Spleen (tissue), 7 donors: ENCODE measurements around the gene TCN1.

Experiments
- POLR2A ChIP-seq, 3 donors: fragments of 450-650 bp; IDR thresholded peaks; one replicate each; pipeline ENCODE4 v1.5.1; 2017; ENCODE audit warnings: antibody characterized with exemption in 3 of 3, mild to moderate bottlenecking in 1 of 3
- TF ChIP-seq, protein P1 (sequence below), 11 experiments: fragments of 200-600 bp in 7 of 11; fragments of 450-650 bp in 4 of 11; sonication (generic) in 4 of 11; IDR thresholded peaks in 8 of 11; conservative IDR thresholded peaks in 3 of 11; 1 replicate in 7 of 11; 2 replicates in 4 of 11; pipeline versions ENCODE4 v1.4.0 to v1.8.0; 2016 to 2021; ENCODE audit warnings: antibody characterized with exemption in 11 of 11, inconsistent platforms in 4 of 11, mild to moderate bottlenecking in 1 of 11
- donor health status: DM: no; HTN: no; CAD: no; lungs with moderate emphysema.
- donor health status: DM: no; HTN: no; CAD: no.
- donor health status: DM: no; HTN: no; CAD: no.

DNA sequence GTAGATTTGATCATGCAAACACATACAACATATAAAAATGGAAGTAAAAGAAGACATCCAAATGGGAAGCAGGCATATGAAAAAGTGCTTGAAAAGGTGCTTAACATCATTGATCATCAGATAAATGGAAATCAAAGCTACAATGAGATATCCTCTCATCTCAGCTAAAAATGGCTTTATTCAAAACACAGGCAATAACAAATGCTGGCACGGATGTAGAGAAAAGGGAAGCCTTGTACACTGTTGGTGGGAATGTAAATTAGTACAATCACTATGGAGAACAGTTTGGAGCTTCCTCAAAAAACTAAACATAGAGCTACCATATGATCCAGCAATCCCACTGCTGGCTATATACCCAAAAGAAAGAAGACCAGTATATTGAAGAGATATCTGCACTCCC, 549 bp upstream of the TCN1 start:
- TF ChIP-seq, protein P1, sequence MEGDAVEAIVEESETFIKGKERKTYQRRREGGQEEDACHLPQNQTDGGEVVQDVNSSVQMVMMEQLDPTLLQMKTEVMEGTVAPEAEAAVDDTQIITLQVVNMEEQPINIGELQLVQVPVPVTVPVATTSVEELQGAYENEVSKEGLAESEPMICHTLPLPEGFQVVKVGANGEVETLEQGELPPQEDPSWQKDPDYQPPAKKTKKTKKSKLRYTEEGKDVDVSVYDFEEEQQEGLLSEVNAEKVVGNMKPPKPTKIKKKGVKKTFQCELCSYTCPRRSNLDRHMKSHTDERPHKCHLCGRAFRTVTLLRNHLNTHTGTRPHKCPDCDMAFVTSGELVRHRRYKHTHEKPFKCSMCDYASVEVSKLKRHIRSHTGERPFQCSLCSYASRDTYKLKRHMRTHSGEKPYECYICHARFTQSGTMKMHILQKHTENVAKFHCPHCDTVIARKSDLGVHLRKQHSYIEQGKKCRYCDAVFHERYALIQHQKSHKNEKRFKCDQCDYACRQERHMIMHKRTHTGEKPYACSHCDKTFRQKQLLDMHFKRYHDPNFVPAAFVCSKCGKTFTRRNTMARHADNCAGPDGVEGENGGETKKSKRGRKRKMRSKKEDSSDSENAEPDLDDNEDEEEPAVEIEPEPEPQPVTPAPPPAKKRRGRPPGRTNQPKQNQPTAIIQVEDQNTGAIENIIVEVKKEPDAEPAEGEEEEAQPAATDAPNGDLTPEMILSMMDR (IDR thresholded peaks at IDR 0.05 in 8 of 11, conservative IDR thresholded peaks at IDR 0.05 in 3 of 11): no peak
- TF ChIP-seq POLR2A (IDR thresholded peaks at IDR 0.05): no peak
